HCT116 (cell line): ENCODE results near the gene FBXL2. TPM values are rescaled to one million over a fixed set of nuclear protein-coding genes. Genes with fewer than 3 reads are reported as not detected.

Experiments used
- ATAC-seq: fragments of 200-7000 bp; cut with Tn5 transposase; 2 replicates; pipeline ENCODE4 v1.9.1; 2020; ENCODE audit warnings: mild to moderate bottlenecking, moderate library complexity
- BruUV-seq: library from RNA; stranded (reverse); fragments of 400-500 nt; replicated peaks from 2 replicates; lab custom pipeline; 2021; lab: Mats Ljungman, UMichigan
- CTCF ChIA-PET: fragments of 300-600 bp; sonication (Branson Sonifier 250); formaldehyde crosslinking; loops from one replicate; lab custom pipeline; 2021; ENCODE audit warnings: antibody characterized with exemption; lab: Charles Lee
- POLR2A ChIA-PET: fragments of 300-600, 350-600 bp; sonication (Branson Sonifier 250); formaldehyde crosslinking; loops from one replicate; lab custom pipeline; 2021; ENCODE audit warnings: antibody characterized with exemption; lab: Charles Lee
- RAD21 ChIA-PET, 2 experiments: fragments of 300-600 bp; sonication (Branson Sonifier 250); formaldehyde crosslinking; loops; one replicate each; lab custom pipeline; 2023; ENCODE audit warnings: low total read pairs in 2 of 2; ENCODE audit not compliant: uncharacterized antibody in 2 of 2, unreplicated experiment in 2 of 2, low non-redundant PET in 1 of 2; lab: Charles Lee
- DNase-seq: peaks from one replicate; pipeline ENCODE4 v3.0.0-alpha.2; 2010; ENCODE audit warnings: low read depth, low spot score
- H2AFZ ChIP-seq: fragments of 200-600 bp; shearing (Covaris generic), sonication (generic); 2 replicates; pipeline ENCODE4 v1.6.1; 2017; ENCODE audit warnings: low read depth, mixed run types, mixed read lengths, antibody characterized with exemption, low read length; ENCODE audit not compliant: poor library complexity, severe bottlenecking
- H3K27ac ChIP-seq: 2 replicates; pipeline ENCODE4 v1.5.1; 2012; ENCODE audit warnings: low read depth, low read length
- H3K27me3 ChIP-seq: fragments of 200-600 bp; sonication (generic); 2 replicates; pipeline ENCODE4 v1.6.1; 2016; ENCODE audit warnings: mixed run types, low read length, mixed read lengths; ENCODE audit not compliant: insufficient read depth
- H3K36me3 ChIP-seq, 2 experiments: fragments of 200-500 bp in 1 of 2; fragments of 200-600 bp in 1 of 2; sonication (Bioruptor generic) in 1 of 2; sonication (generic) in 1 of 2; 2 replicates each; pipeline versions ENCODE4 v1.5.1 to v1.6.1; 2014 to 2016; ENCODE audit warnings: low read length in 2 of 2, inconsistent platforms in 1 of 2, mixed read lengths in 1 of 2, mixed run types in 1 of 2; ENCODE audit not compliant: insufficient read depth in 2 of 2, control insufficient read depth in 1 of 2
- H3K4me1 ChIP-seq, 2 experiments: fragments of 200-600 bp in 1 of 2; sonication (generic) in 1 of 2; 2 replicates each; pipeline versions ENCODE4 v1.5.1 to v1.6.1; 2012 to 2017; ENCODE audit warnings: low read length in 2 of 2, inconsistent platforms in 1 of 2, mild to moderate bottlenecking in 1 of 2, mixed read lengths in 1 of 2, mixed run types in 1 of 2, moderate library complexity in 1 of 2; ENCODE audit not compliant: insufficient read depth in 2 of 2, control insufficient read depth in 1 of 2
- H3K4me2 ChIP-seq: fragments of 200-600 bp; sonication (generic); 2 replicates; pipeline ENCODE4 v1.6.1; 2017; ENCODE audit warnings: mixed run types, low read length, mixed read lengths
- H3K4me3 ChIP-seq, 2 experiments: fragments of 200-600 bp in 1 of 2; sonication (generic) in 1 of 2; replicated peaks in 1 of 2; 2 replicates each; pipeline ENCODE4 v1.5.1; 2011 to 2016; ENCODE audit warnings: low read length in 2 of 2, control low read depth in 1 of 2, low read depth in 1 of 2, mild to moderate bottlenecking in 1 of 2, mixed read lengths in 1 of 2, mixed run types in 1 of 2
- H3K79me2 ChIP-seq: fragments of 200-600 bp; sonication (generic); 2 replicates; pipeline ENCODE4 v1.6.1; 2017; ENCODE audit warnings: mild to moderate bottlenecking, mixed run types, low read length, moderate library complexity, mixed read lengths; ENCODE audit not compliant: insufficient read depth
- H3K9ac ChIP-seq: fragments of 200-600 bp; sonication (generic); 2 replicates; pipeline ENCODE4 v1.6.1; 2016; ENCODE audit warnings: low read length, mixed read lengths
- H3K9me2 ChIP-seq: fragments of 200-600 bp; sonication (generic), shearing (Covaris generic); 2 replicates; pipeline ENCODE4 v1.6.1; 2017; ENCODE audit warnings: mixed run types, mild to moderate bottlenecking, moderate library complexity; ENCODE audit not compliant: insufficient read depth
- H3K9me3 ChIP-seq, 2 experiments: fragments of 200-500 bp in 1 of 2; fragments of 200-600 bp in 1 of 2; sonication (Bioruptor generic) in 1 of 2; sonication (generic) in 1 of 2; 2 replicates each; pipeline ENCODE4 v1.6.1; 2014 to 2017; ENCODE audit warnings: low read length in 2 of 2, mixed read lengths in 2 of 2, inconsistent platforms in 1 of 2, low read depth in 1 of 2, mild to moderate bottlenecking in 1 of 2, mixed run types in 1 of 2, moderate library complexity in 1 of 2; ENCODE audit not compliant: control insufficient read depth in 1 of 2, insufficient read depth in 1 of 2
- H4K20me1 ChIP-seq: fragments of 200-600 bp; sonication (generic), shearing (Covaris generic); 2 replicates; pipeline ENCODE4 v1.6.1; 2017; ENCODE audit warnings: mixed run types, mild to moderate bottlenecking, moderate library complexity; ENCODE audit not compliant: insufficient read depth
- CBX3 ChIP-seq: IDR thresholded peaks from 2 replicates; pipeline ENCODE4 v1.6.1; 2012; ENCODE audit warnings: low read depth
- CEBPB ChIP-seq: IDR thresholded peaks from 2 replicates; pipeline ENCODE4 v1.6.1; 2012; ENCODE audit warnings: low read depth
- EZH2 ChIP-seq: fragments of 200-600 bp; sonication (generic); IDR thresholded peaks from 2 replicates; pipeline ENCODE4 v1.6.1; 2017; ENCODE audit warnings: antibody characterized with exemption, mixed run types
- JUND ChIP-seq: IDR thresholded peaks from 2 replicates; pipeline ENCODE4 v1.6.1; 2012
- POLR2A ChIP-seq: IDR thresholded peaks from 2 replicates; pipeline ENCODE4 v1.7.0; 2011; ENCODE audit warnings: borderline replicate concordance; ENCODE audit not compliant: insufficient read depth, insufficient read length; ENCODE audit errors: extremely low read depth
- POLR2AphosphoS5 ChIP-seq: IDR thresholded peaks from 2 replicates; pipeline ENCODE4 v1.6.1; 2011; ENCODE audit warnings: mild to moderate bottlenecking, low read depth, low read length, moderate library complexity
- RAD21 ChIP-seq: IDR thresholded peaks from 2 replicates; pipeline ENCODE4 v1.6.1; 2012; ENCODE audit warnings: low read depth, mild to moderate bottlenecking
- SRF ChIP-seq: IDR thresholded peaks from 2 replicates; pipeline ENCODE4 v1.6.1; 2012; ENCODE audit warnings: low read depth
- TCF7L2 ChIP-seq: IDR thresholded peaks from 2 replicates; pipeline ENCODE4 v1.7.0; 2011; ENCODE audit warnings: borderline replicate concordance, inconsistent platforms; ENCODE audit not compliant: insufficient read depth, insufficient read length; ENCODE audit errors: extremely low read depth
- YY1 ChIP-seq: IDR thresholded peaks from 2 replicates; pipeline ENCODE4 v1.6.1; 2011; ENCODE audit warnings: low read length, low read depth, moderate library complexity, mild to moderate bottlenecking; ENCODE audit not compliant: insufficient replicate concordance; ENCODE audit errors: extremely low read depth
- intact Hi-C: fragments of 100-400 bp; cut with micrococcal nuclease; formaldehyde crosslinking; loops from 2 replicates; pipeline ENCODE4 v1.10.0; 2022
- total RNA-seq: library from RNA; stranded (reverse); gene quantifications from one replicate; pipeline ENCODE4 v1.2.1, GENCODE V29; 2021; ENCODE audit not compliant: unreplicated experiment
- TF ChIP-seq, protein P1 (sequence below): IDR thresholded peaks from 2 replicates; pipeline ENCODE4 v1.6.1; 2011; ENCODE audit warnings: mild to moderate bottlenecking, low read length, moderate library complexity; ENCODE audit not compliant: insufficient replicate concordance; ENCODE audit errors: extremely low read depth
- TF ChIP-seq, protein P2 (sequence below), 3 experiments: fragments of 200-600 bp in 1 of 3; sonication (generic) in 1 of 3; IDR thresholded peaks in 2 of 3; conservative IDR thresholded peaks in 1 of 3; 2 replicates each; pipeline ENCODE4 v1.5.1; 2012 to 2017; ENCODE audit warnings: low read depth in 2 of 3, low read length in 2 of 3, antibody characterized with exemption in 1 of 3, borderline replicate concordance in 1 of 3, control low read depth in 1 of 3, mild to moderate bottlenecking in 1 of 3, mixed read lengths in 1 of 3, mixed run types in 1 of 3, moderate library complexity in 1 of 3; ENCODE audit not compliant: insufficient read depth in 1 of 3
- TF ChIP-seq, protein P3 (sequence below): IDR thresholded peaks from 2 replicates; pipeline ENCODE4 v1.6.1; 2012; ENCODE audit warnings: low read depth
- TF ChIP-seq, protein P4 (sequence below): IDR thresholded peaks from 2 replicates; pipeline ENCODE4 v1.6.1; 2012

The FBXL2 gene
- total RNA-seq, 1 experiment from 2014 or later: 12.8 TPM

DNA sequence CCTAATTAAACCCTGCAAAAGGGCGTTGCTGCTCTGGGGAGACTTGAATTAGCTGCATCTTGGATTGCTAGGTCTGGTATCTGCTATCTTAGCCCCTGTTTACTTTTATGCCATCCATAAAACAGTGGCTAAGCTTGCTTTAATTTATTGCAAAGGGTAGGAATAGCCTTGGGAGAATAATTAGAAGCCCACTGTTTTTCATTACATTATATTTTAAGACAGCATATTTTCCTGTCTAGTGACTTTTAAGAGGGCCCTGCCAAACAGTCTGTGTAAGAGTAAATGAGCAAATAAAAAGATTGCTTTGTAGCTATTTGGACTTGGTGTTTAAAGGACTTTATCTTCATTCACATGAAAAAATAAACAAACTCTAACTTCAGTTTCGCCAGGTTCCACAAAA is 41.2 kb upstream of the FBXL2 start (continued):
- TF ChIP-seq, protein P1, sequence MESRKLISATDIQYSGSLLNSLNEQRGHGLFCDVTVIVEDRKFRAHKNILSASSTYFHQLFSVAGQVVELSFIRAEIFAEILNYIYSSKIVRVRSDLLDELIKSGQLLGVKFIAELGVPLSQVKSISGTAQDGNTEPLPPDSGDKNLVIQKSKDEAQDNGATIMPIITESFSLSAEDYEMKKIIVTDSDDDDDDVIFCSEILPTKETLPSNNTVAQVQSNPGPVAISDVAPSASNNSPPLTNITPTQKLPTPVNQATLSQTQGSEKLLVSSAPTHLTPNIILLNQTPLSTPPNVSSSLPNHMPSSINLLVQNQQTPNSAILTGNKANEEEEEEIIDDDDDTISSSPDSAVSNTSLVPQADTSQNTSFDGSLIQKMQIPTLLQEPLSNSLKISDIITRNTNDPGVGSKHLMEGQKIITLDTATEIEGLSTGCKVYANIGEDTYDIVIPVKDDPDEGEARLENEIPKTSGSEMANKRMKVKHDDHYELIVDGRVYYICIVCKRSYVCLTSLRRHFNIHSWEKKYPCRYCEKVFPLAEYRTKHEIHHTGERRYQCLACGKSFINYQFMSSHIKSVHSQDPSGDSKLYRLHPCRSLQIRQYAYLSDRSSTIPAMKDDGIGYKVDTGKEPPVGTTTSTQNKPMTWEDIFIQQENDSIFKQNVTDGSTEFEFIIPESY: no peak
- no peak for TF ChIP-seq YY1

DNA sequence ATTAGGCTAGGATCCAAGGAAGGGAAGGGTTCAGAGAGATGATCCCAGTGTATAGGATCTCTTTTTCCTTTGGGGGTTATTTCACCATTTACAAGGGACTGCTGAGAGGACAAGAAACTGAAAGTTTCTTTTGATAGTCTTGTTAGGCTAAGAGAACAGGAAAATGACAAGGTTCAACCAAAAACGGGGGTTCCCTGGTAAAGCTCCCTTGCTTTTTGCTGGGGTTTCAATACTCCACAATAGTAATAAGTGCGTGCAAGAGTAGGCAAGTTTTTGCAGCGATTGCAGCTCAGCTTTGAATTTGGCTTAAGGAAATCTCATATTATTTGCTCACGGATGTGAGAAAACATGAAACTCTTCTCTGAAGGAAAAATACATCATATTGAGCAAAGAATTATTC is 39.8 kb upstream of the FBXL2 start:
- Histone ChIP-seq H3K9me3 (no peaks in the 10 kb centered on the region), H3K79me2 (no peaks in the 10 kb centered on the region), H2AFZ (no peak overlapping the region), H3K4me3 (no peak overlapping the region), H4K20me1 (no peaks in the 10 kb centered on the region), H3K9ac (no peak overlapping the region), H3K4me2 (no peak overlapping the region), H3K36me3 (no peaks in the 10 kb centered on the region), H3K27me3 (no peaks in the 10 kb centered on the region), H3K4me1 (no peaks in the 10 kb centered on the region), H3K27ac (no peak overlapping the region), H3K9me2 (no peaks in the 10 kb centered on the region)
- ChIA-PET RAD21 (no interaction called here), CTCF (no interaction called here), POLR2A (no interaction called here)
- BruUV-seq: no TSS peak
- TF ChIP-seq, protein P2, sequence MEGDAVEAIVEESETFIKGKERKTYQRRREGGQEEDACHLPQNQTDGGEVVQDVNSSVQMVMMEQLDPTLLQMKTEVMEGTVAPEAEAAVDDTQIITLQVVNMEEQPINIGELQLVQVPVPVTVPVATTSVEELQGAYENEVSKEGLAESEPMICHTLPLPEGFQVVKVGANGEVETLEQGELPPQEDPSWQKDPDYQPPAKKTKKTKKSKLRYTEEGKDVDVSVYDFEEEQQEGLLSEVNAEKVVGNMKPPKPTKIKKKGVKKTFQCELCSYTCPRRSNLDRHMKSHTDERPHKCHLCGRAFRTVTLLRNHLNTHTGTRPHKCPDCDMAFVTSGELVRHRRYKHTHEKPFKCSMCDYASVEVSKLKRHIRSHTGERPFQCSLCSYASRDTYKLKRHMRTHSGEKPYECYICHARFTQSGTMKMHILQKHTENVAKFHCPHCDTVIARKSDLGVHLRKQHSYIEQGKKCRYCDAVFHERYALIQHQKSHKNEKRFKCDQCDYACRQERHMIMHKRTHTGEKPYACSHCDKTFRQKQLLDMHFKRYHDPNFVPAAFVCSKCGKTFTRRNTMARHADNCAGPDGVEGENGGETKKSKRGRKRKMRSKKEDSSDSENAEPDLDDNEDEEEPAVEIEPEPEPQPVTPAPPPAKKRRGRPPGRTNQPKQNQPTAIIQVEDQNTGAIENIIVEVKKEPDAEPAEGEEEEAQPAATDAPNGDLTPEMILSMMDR (IDR thresholded peaks at IDR 0.05 in 2 of 3, conservative IDR thresholded peaks at IDR 0.05 in 1 of 3; ENCODE audit: borderline replicate concordance in 1 of 3, insufficient read depth in 1 of 3, low read depth in 2 of 3, low read length in 2 of 3): no peak
- TF ChIP-seq TCF7L2 (no peak), RAD21 (no peak), SRF (no peak), POLR2AphosphoS5 (no peak), EZH2 (no peak), POLR2A (no peak), JUND (no peak), YY1 (no peak), CEBPB (no peak), CBX3 (no peak)
- TF ChIP-seq, protein P1: no peak
- TF ChIP-seq, protein P3, sequence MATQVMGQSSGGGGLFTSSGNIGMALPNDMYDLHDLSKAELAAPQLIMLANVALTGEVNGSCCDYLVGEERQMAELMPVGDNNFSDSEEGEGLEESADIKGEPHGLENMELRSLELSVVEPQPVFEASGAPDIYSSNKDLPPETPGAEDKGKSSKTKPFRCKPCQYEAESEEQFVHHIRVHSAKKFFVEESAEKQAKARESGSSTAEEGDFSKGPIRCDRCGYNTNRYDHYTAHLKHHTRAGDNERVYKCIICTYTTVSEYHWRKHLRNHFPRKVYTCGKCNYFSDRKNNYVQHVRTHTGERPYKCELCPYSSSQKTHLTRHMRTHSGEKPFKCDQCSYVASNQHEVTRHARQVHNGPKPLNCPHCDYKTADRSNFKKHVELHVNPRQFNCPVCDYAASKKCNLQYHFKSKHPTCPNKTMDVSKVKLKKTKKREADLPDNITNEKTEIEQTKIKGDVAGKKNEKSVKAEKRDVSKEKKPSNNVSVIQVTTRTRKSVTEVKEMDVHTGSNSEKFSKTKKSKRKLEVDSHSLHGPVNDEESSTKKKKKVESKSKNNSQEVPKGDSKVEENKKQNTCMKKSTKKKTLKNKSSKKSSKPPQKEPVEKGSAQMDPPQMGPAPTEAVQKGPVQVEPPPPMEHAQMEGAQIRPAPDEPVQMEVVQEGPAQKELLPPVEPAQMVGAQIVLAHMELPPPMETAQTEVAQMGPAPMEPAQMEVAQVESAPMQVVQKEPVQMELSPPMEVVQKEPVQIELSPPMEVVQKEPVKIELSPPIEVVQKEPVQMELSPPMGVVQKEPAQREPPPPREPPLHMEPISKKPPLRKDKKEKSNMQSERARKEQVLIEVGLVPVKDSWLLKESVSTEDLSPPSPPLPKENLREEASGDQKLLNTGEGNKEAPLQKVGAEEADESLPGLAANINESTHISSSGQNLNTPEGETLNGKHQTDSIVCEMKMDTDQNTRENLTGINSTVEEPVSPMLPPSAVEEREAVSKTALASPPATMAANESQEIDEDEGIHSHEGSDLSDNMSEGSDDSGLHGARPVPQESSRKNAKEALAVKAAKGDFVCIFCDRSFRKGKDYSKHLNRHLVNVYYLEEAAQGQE: no peak
- TF ChIP-seq, protein P4, sequence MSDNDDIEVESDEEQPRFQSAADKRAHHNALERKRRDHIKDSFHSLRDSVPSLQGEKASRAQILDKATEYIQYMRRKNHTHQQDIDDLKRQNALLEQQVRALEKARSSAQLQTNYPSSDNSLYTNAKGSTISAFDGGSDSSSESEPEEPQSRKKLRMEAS: no peak
- DNase-seq: no peak
- intact Hi-C loops: no loop called here
- ATAC-seq: no peak
